ENCODE results near the gene RPS15.
A peak's percentile ranks its signal among the peaks of the same experiment; 100 is the strongest.

The RPS15 gene

GRCh38 chr19:1406774-1407527 lies 31.2 kb upstream of the RPS15 start:
- TF ChIP-seq, protein P1, sequence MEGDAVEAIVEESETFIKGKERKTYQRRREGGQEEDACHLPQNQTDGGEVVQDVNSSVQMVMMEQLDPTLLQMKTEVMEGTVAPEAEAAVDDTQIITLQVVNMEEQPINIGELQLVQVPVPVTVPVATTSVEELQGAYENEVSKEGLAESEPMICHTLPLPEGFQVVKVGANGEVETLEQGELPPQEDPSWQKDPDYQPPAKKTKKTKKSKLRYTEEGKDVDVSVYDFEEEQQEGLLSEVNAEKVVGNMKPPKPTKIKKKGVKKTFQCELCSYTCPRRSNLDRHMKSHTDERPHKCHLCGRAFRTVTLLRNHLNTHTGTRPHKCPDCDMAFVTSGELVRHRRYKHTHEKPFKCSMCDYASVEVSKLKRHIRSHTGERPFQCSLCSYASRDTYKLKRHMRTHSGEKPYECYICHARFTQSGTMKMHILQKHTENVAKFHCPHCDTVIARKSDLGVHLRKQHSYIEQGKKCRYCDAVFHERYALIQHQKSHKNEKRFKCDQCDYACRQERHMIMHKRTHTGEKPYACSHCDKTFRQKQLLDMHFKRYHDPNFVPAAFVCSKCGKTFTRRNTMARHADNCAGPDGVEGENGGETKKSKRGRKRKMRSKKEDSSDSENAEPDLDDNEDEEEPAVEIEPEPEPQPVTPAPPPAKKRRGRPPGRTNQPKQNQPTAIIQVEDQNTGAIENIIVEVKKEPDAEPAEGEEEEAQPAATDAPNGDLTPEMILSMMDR (IDR thresholded peaks at IDR 0.05; ENCODE audit: low read depth, low read length) = peak; percentile 29

GRCh38 chr19:1407528-1408299 lies 30.5 kb upstream of the RPS15 start, which contains the start of gene DAZAP1:
Gene DAZAP1, plus strand, starts transcription at chr19:1407586. Its CDS starts 188 bp downstream, at chr19:1407774.
- DNase-seq (ENCODE audit: extremely low read depth, low read depth) = no peak
- TF ChIP-seq, protein P1 (IDR thresholded peaks at IDR 0.05; ENCODE audit: low read depth, low read length) = no peak

More at GRCh38 chr19:1406774-1407527, 31.2 kb upstream of the RPS15 start:
- peak; percentile 96 for DNase-seq (ENCODE audit: extremely low read depth, low read depth)

DNA sequence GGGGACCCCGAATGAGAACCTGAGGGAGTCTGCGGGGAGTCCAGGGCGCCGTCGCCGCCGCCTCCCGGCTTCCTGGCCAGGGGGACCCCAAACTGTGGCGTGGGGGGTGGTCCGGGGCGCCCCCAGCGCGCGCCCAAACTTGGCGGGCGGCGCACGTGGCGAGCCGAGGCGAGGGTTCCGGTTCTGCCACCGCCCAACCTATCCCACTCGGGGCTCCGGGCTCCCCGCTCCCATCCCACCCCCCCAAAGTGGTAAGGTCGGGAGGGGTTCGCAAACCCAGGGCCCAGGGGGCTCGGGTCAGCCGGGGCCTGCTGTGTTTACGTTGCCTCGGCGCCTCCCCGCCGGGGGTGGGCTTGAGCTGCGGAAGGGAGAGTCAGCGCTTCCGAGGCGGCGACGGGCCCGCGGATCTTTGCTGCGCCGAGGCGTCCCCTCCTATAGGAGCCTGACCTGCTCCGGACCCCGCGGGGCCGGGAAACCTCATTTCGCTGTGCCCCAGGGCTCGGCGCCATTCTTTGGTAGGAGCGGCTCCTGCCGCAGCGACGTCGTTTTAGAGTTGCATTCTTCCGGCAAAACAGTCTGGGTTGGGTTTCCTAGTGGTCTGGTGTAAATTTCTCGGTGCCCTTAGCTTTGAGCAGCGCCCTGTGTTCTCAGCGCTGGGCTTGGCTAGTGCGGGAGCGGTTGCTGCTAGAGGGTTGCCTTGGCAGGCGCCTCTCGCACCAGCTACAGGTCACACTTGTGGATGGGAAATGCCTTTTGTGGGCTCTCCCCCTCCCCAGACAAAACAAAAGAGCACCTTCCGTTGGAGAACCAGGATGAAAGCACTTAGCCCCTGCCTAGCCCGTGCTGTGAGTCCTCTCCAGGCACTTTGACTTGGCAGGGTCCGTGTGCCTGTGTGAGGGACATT lies 29.6 kb upstream of the RPS15 start:
- DNase-seq (ENCODE audit: extremely low read depth, low read depth) = no peak
- TF ChIP-seq, protein P1 (IDR thresholded peaks at IDR 0.05; ENCODE audit: low read depth, low read length) = no peak; the same call in 1 of the 2 replicates

GRCh38 chr19:1409204-1410005 lies 28.8 kb upstream of the RPS15 start:
- TF ChIP-seq, protein P1 (IDR thresholded peaks at IDR 0.05; ENCODE audit: low read depth, low read length) = no peak

GRCh38 chr19:1410136-1410786 lies 27.9 kb upstream of the RPS15 start:
- no peak for DNase-seq (ENCODE audit: extremely low read depth, low read depth)
- TF ChIP-seq, protein P1 (IDR thresholded peaks at IDR 0.05; ENCODE audit: low read depth, low read length) = no peak

More at GRCh38 chr19:1409204-1410005, 28.8 kb upstream of the RPS15 start:
- no peak for DNase-seq (ENCODE audit: extremely low read depth, low read depth)

- DNase-seq (ENCODE audit: extremely low read depth, low read depth) = no peak
- TF ChIP-seq, protein P1 (IDR thresholded peaks at IDR 0.05; ENCODE audit: low read depth, low read length) = no peak
Observed at GRCh38 chr19:1410789-1411188, 27.4 kb upstream of the RPS15 start.
